Myocyte (in vitro differentiated cells): ENCODE results near the gene TTC32. TPM values are rescaled to one million over a fixed set of nuclear protein-coding genes. Genes with fewer than 3 reads are reported as not detected.

ENCODE experiments used
- DNase-seq: peaks from one replicate; pipeline ENCODE4 v3.0.0-alpha.2; 2012; ENCODE audit warnings: low read depth
- total RNA-seq: library from RNA; depleted of rRNA; stranded (reverse); fragments of >200 nt; gene quantifications from 2 replicates; pipeline ENCODE4 v1.2.3, GENCODE V29; 2014

TTC32 gene
- total RNA-seq, 1 donor from 2014 or later, result 12.0 TPM

GRCh38 chr2:19854596-19855541, 46.9 kb downstream of the TTC32 start:
- DNase-seq, result peak; percentile 34

GRCh38 chr2:19851116-19851695, 50.6 kb downstream of the TTC32 start:
- no peak for DNase-seq

GRCh38 chr2:19850056-19851050, 51.4 kb downstream of the TTC32 start:
- no peak for DNase-seq

- DNase-seq, result no peak
Observed at GRCh38 chr2:19848952-19849351, 52.8 kb downstream of the TTC32 start.

- DNase-seq, result no peak
Observed at GRCh38 chr2:19848029-19848750, 53.6 kb downstream of the TTC32 start.

- no peak for DNase-seq
Observed at GRCh38 chr2:19847486-19847885, 54.3 kb downstream of the TTC32 start.

Other genes with a start within 250 kb of the TTC32 start
- gene WDR35, start 88.1 kb upstream of the TTC32 start, total RNA-seq, result 10.6 and 12.4 TPM in 2 replicates
- 1.1 and 1.2 TPM in 2 replicates for gene MATN3, start 110.7 kb upstream of the TTC32 start, total RNA-seq
- gene LAPTM4A, start 149.6 kb upstream of the TTC32 start, total RNA-seq, result 283 and 291 TPM in 2 replicates